ENCODE measurements around the gene INTS6.

DNA sequence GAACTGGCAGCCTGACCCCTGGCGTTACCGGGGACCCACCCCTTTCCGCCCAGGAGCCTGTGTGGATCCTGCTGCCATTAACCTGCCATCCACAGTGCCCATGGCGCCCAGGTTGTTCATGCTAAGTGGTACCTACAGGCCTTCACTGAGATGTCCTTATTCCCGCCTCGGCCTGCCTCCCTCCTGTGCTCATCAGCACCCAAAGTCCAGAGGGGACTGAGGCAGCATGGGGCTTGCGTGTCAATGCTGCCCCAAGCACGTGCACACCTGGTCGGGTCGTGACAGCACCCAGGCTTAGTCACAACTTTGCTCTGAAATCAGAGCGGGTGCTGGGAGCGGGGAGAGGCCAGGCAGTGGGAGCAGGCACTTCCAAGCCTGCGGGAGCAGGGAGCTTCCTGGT is 3.7 kb upstream of the INTS6 start:
- TF ChIP-seq, protein P1, sequence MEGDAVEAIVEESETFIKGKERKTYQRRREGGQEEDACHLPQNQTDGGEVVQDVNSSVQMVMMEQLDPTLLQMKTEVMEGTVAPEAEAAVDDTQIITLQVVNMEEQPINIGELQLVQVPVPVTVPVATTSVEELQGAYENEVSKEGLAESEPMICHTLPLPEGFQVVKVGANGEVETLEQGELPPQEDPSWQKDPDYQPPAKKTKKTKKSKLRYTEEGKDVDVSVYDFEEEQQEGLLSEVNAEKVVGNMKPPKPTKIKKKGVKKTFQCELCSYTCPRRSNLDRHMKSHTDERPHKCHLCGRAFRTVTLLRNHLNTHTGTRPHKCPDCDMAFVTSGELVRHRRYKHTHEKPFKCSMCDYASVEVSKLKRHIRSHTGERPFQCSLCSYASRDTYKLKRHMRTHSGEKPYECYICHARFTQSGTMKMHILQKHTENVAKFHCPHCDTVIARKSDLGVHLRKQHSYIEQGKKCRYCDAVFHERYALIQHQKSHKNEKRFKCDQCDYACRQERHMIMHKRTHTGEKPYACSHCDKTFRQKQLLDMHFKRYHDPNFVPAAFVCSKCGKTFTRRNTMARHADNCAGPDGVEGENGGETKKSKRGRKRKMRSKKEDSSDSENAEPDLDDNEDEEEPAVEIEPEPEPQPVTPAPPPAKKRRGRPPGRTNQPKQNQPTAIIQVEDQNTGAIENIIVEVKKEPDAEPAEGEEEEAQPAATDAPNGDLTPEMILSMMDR (optimal IDR thresholded peaks at IDR 0.05 in 1 of 3, IDR thresholded peaks at IDR 0.05 in 1 of 3, conservative IDR thresholded peaks at IDR 0.05 in 1 of 3; ENCODE audit: extremely low read depth in 1 of 3, insufficient read depth in 2 of 3, low read length in 3 of 3): no peak
- TF ChIP-seq EZH2 (IDR thresholded peaks at IDR 0.05; ENCODE audit: low read length): no peak

Data from keratinocyte (primary cell).